GM19023 (cell line): ENCODE measurements around the gene KRTAP3-1.

Source experiments
- ATAC-seq: cut with Tn5 transposase; IDR thresholded peaks from one replicate; pipeline ENCODE4 v1.9.1; 2021; ENCODE audit warnings: mild to moderate bottlenecking, moderate library complexity; ENCODE audit not compliant: unreplicated experiment

KRTAP3-1 gene

GRCh38 chr17:40980596-40980995 lies 28.3 kb downstream of the KRTAP3-1 start:
- ATAC-seq, result no peak

GRCh38 chr17:40980117-40980516 lies 28.8 kb downstream of the KRTAP3-1 start:
- ATAC-seq, result no peak

GRCh38 chr17:40978575-40979151 lies 30.3 kb downstream of the KRTAP3-1 start:
- no peak for ATAC-seq

GRCh38 chr17:40975516-40975915 lies 33.4 kb downstream of the KRTAP3-1 start:
- ATAC-seq, result no peak

GRCh38 chr17:40974366-40974765 lies 34.6 kb downstream of the KRTAP3-1 start:
- no peak for ATAC-seq

- ATAC-seq, result no peak
Measured at GRCh38 chr17:40967582-40967981, 41.3 kb downstream of the KRTAP3-1 start.

GRCh38 chr17:40966848-40967247 lies 42.1 kb downstream of the KRTAP3-1 start, which contains the start of gene KRT39:
Gene KRT39 (minus strand): TSS chr17:40966948. CDS start chr17:40966856, 92 bp downstream.
- ATAC-seq, result no peak

GRCh38 chr17:40963838-40964237 lies 45.1 kb downstream of the KRTAP3-1 start:
- ATAC-seq, result no peak

- ATAC-seq, result no peak
Measured at GRCh38 chr17:40962059-40962561, 46.8 kb downstream of the KRTAP3-1 start.

GRCh38 chr17:40961591-40961990 lies 47.3 kb downstream of the KRTAP3-1 start:
- ATAC-seq, result no peak

GRCh38 chr17:40960144-40960543 lies 48.8 kb downstream of the KRTAP3-1 start:
- no peak for ATAC-seq
